ENCODE results near the gene TRIM17. TPM values are rescaled to one million over a fixed set of nuclear protein-coding genes. Genes with fewer than 3 reads are reported as not detected.

Gene TRIM17
- total and polyA plus RNA-seq, 9 of the 15 experiments (the other 6 are each of a cell fraction or from before 2014, with no cell fraction given) = not detected

GRCh38 chr1:228429698-228430097, 13.0 kb upstream of the TRIM17 start:
- in situ Hi-C loops (cut with MboI) = no loop called here
- no TSS peak for BruUV-seq (replicated peaks)
- POLR2A ChIA-PET = interaction anchor here (0.6 to 1.2 kb wide), 4 partner anchors 10 to 347 kb away, joined by 3 to 5 read pairs (median 3); partner anchors contain the start of gene ARF1
- ATAC-seq = no peak
- no peak overlapping the region for H2AFZ ChIP-seq (ENCODE audit: low read depth, low read length)
- no peaks in the 10 kb centered on the region for H3K36me3 ChIP-seq (ENCODE audit: control insufficient read depth, insufficient read depth, low read length)
- no peak overlapping the region for H3K27ac ChIP-seq (ENCODE audit: extremely low read depth, low read depth, low read length)
- no peaks in the 10 kb centered on the region for H3K9me1 ChIP-seq (ENCODE audit: control insufficient read depth, insufficient read depth, low read length)
- CTCF ChIA-PET (ENCODE audit: low intra/inter-chr PET ratio) = no interaction called here
- no peak overlapping the region for H3K4me3 ChIP-seq
- H3K9me3 ChIP-seq (replicated peaks; ENCODE audit: control insufficient read depth, insufficient read depth, low read depth, low read length) = no peaks in the 10 kb centered on the region
- 0 out of 2 replicates have a peak, but pooled peaks cover 2% of the 10 kb centered on the region for H4K20me1 ChIP-seq (replicated peaks; ENCODE audit: control insufficient read depth, insufficient read depth, low read length)
- intact Hi-C loops (cut with micrococcal nuclease) = no loop called here
- DNase-seq (ENCODE audit: extremely low read depth in 1 of 4, low spot score in 3 of 4) = no peak
- peaks cover 1 to 13% of the 10 kb centered on the region in 2 experiments; a peak in 3 of 5 replicates for H3K27me3 ChIP-seq (ENCODE audit: control insufficient read depth in 2 of 2, insufficient read depth in 2 of 2, low read length in 2 of 2)
- H3K4me1 ChIP-seq (replicated peaks in 1 of 2; ENCODE audit: control insufficient read depth in 2 of 2, insufficient read depth in 2 of 2, low read length in 2 of 2) = peaks cover 10 to 13% of the 10 kb centered on the region in 2 experiments; a peak in 4 of 5 replicates
- 12% methylated on average over 9 of the region's 9 CpGs for WGBS (ENCODE audit: insufficient coverage, low coverage, missing lambda C conversion rate)
- TF ChIP-seq U2AF2 (optimal IDR thresholded peaks at IDR 0.05; ENCODE audit: low read depth, low read length) (no peak), NR4A1 (CRISPR knock-in tag; IDR thresholded peaks at IDR 0.05) (no peak), NR4A1 (tag; IDR thresholded peaks at IDR 0.05) (no peak), ETV5 (CRISPR knock-in tag; IDR thresholded peaks at IDR 0.05; ENCODE audit: low read depth) (no peak), NCOA6 (IDR thresholded peaks at IDR 0.05) (no peak), ATF4 (CRISPR knock-in tag; IDR thresholded peaks at IDR 0.05) (0 out of 2 replicates have a peak, but pooled peaks have one; percentile 35), CEBPG (CRISPR knock-in tag; IDR thresholded peaks at IDR 0.05) (no peak), CEBPG (tag; conservative IDR thresholded peaks at IDR 0.05 in 1 of 2, IDR thresholded peaks at IDR 0.05 in 1 of 2) (peak; percentile 62 to 76), CEBPB (tag; IDR thresholded peaks at IDR 0.05) (peak; percentile 40), CHD1 (IDR thresholded peaks at IDR 0.05; ENCODE audit: low read length) (no peak)
- TF ChIP-seq, protein P1, sequence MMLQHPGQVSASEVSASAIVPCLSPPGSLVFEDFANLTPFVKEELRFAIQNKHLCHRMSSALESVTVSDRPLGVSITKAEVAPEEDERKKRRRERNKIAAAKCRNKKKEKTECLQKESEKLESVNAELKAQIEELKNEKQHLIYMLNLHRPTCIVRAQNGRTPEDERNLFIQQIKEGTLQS (IDR thresholded peaks at IDR 0.05) = peak; percentile 63
- TF ChIP-seq, protein P1 (CRISPR knock-in tag; conservative IDR thresholded peaks at IDR 0.05) = no peak
- H3K9ac ChIP-seq (ENCODE audit: insufficient read depth in 1 of 2, low read depth in 2 of 2, low read length in 2 of 2) = no peak overlapping the region
- no peaks in the 10 kb centered on the region for H3K79me2 ChIP-seq (ENCODE audit: control insufficient read depth, insufficient read depth, low read length)
- H3K4me2 ChIP-seq (ENCODE audit: insufficient read depth, low read length) = no peak overlapping the region
- FAIRE-seq = no peak

All from K562 (cell line).